Mesothelial cell of epicardium (in vitro differentiated cells): Measurements from ENCODE around the gene FERD3L. TPM values are rescaled to one million over a fixed set of nuclear protein-coding genes. Genes with fewer than 3 reads are reported as not detected.

Experiments
- DNase-seq, 2 experiments: peaks; one replicate each; pipeline ENCODE4 v3.0.0; 2021; ENCODE audit warnings: low spot score in 2 of 2; ENCODE audit not compliant: unreplicated experiment in 2 of 2
- H3K27ac Mint-ChIP-seq: 2 replicates; pipeline ENCODE4 v1.8.0; 2021; ENCODE audit warnings: mixed read lengths
- H3K27me3 Mint-ChIP-seq: 2 replicates; pipeline ENCODE4 v1.8.0; 2021; ENCODE audit warnings: low read depth, mixed read lengths
- H3K36me3 Mint-ChIP-seq: 2 replicates; pipeline ENCODE4 v1.8.0; 2021; ENCODE audit warnings: mixed read lengths
- H3K4me1 Mint-ChIP-seq: 2 replicates; pipeline ENCODE4 v1.8.0; 2021; ENCODE audit warnings: mixed read lengths
- H3K4me3 Mint-ChIP-seq: 2 replicates; pipeline ENCODE4 v1.8.0; 2021; ENCODE audit warnings: mild to moderate bottlenecking, moderate library complexity, mixed read lengths
- H3K9me3 Mint-ChIP-seq: 2 replicates; pipeline ENCODE4 v1.8.0; 2021; ENCODE audit warnings: mixed read lengths
- CTCF ChIP-seq: fragments of 200-600 bp; sonication (generic); IDR thresholded peaks from one replicate; pipeline ENCODE4 v1.5.0; 2021; ENCODE audit warnings: antibody characterized with exemption; ENCODE audit not compliant: unreplicated experiment
- total RNA-seq: library from RNA; stranded (reverse); gene quantifications from 3 replicates; pipeline ENCODE4 v1.2.1, GENCODE V29; 2021

FERD3L gene
- total RNA-seq, 1 donor from 2014 or later, result not detected

- H3K27me3 Mint-ChIP-seq, result peaks cover 29% of the 10 kb centered on the region
- no peaks in the 10 kb centered on the region for H3K36me3 Mint-ChIP-seq
- H3K4me3 Mint-ChIP-seq, result no peak overlapping the region
- H3K9me3 Mint-ChIP-seq, result no peaks in the 10 kb centered on the region
- DNase-seq, result no peak
- no peak for TF ChIP-seq CTCF
- peaks cover 49% of the 10 kb centered on the region for H3K4me1 Mint-ChIP-seq
- no peak overlapping the region for H3K27ac Mint-ChIP-seq
These were observed 43.3 kb downstream of the FERD3L start for GRCh38 chr7:19101909-19102308.

GRCh38 chr7:19101472-19101871, 43.7 kb downstream of the FERD3L start:
- DNase-seq, result no peak
- Mint-ChIP-seq H3K27ac (no peak overlapping the region), H3K9me3 (no peaks in the 10 kb centered on the region), H3K4me3 (no peak overlapping the region), H3K4me1 (peaks cover 47% of the 10 kb centered on the region), H3K36me3 (no peaks in the 10 kb centered on the region), H3K27me3 (peaks cover 25% of the 10 kb centered on the region)
- TF ChIP-seq CTCF, result no peak

- no peak for DNase-seq
- Mint-ChIP-seq H3K9me3 (no peaks in the 10 kb centered on the region), H3K4me1 (peaks cover 50% of the 10 kb centered on the region), H3K4me3 (no peak overlapping the region), H3K27ac (peak overlapping the region; percentile 82), H3K36me3 (no peaks in the 10 kb centered on the region), H3K27me3 (peaks cover 9% of the 10 kb centered on the region)
- no peak for TF ChIP-seq CTCF
These were observed 45.3 kb downstream of the FERD3L start for GRCh38 chr7:19099924-19100323.

GRCh38 chr7:19099194-19099593, 46.0 kb downstream of the FERD3L start:
- Mint-ChIP-seq H3K9me3 (no peaks in the 10 kb centered on the region), H3K4me3 (no peak overlapping the region), H3K36me3 (no peaks in the 10 kb centered on the region), H3K27me3 (peaks cover 6% of the 10 kb centered on the region), H3K27ac (peak overlapping the region; percentile 57), H3K4me1 (peaks cover 52% of the 10 kb centered on the region)
- no peak for TF ChIP-seq CTCF
- DNase-seq, result no peak

- H3K4me1 Mint-ChIP-seq, result peaks cover 56% of the 10 kb centered on the region
- peaks cover 6% of the 10 kb centered on the region for H3K27me3 Mint-ChIP-seq
- no peak for DNase-seq
- no peaks in the 10 kb centered on the region for H3K9me3 Mint-ChIP-seq
- no peak overlapping the region for H3K27ac Mint-ChIP-seq
- H3K4me3 Mint-ChIP-seq, result no peak overlapping the region
- H3K36me3 Mint-ChIP-seq, result no peaks in the 10 kb centered on the region
- TF ChIP-seq CTCF, result no peak
These were observed 46.7 kb downstream of the FERD3L start for GRCh38 chr7:19098510-19098909.
